NCI-H2227 (cell line): Measurements from ENCODE around the gene PNMA6A.
"Not testable (repeated sequence)": the region's sequence is repeated elsewhere in the genome, so short reads cannot be mapped to it uniquely, and the experiment has no call there.

Experiments used
- DNase-seq: peaks from one replicate; lab custom pipeline; 2025; ENCODE audit not compliant: unreplicated experiment; lab: John Stamatoyannopoulos, UW

Gene PNMA6A

GRCh38 chrX:153074935-153075334 is 2.7 kb downstream of the PNMA6A start:
- DNase-seq, result no peak

GRCh38 chrX:153075366-153075765 is 3.1 kb downstream of the PNMA6A start:
- DNase-seq, result no peak

GRCh38 chrX:153077437-153078135 is 5.3 kb downstream of the PNMA6A start:
- DNase-seq, result not testable (repeated sequence)

- DNase-seq, result not testable (repeated sequence)
Measured at GRCh38 chrX:153083238-153083923, 11.1 kb downstream of the PNMA6A start.

- DNase-seq, result no peak
Measured at GRCh38 chrX:153102418-153102817, 30.2 kb downstream of the PNMA6A start.

GRCh38 chrX:153104959-153105358 is 32.7 kb downstream of the PNMA6A start:
- DNase-seq, result not testable (repeated sequence)

GRCh38 chrX:153106092-153106801 is 34.0 kb downstream of the PNMA6A start:
- not testable (repeated sequence) for DNase-seq

- DNase-seq, result not testable (repeated sequence)
Measured at GRCh38 chrX:153110735-153111134, 38.5 kb downstream of the PNMA6A start.

GRCh38 chrX:153113851-153114250 is 41.6 kb downstream of the PNMA6A start:
- DNase-seq, result not testable (repeated sequence)

GRCh38 chrX:153117754-153118153 is 45.5 kb downstream of the PNMA6A start:
- not testable (repeated sequence) for DNase-seq

GRCh38 chrX:153120230-153120629 is 48.0 kb downstream of the PNMA6A start:
- not testable (repeated sequence) for DNase-seq

- DNase-seq, result not testable (repeated sequence)
Measured at GRCh38 chrX:153123468-153123867, 51.2 kb downstream of the PNMA6A start.
